PC-3 (cell line): ENCODE measurements around the gene C11orf86.

ENCODE experiments used
- EZH2phosphoT487 ChIP-seq: fragments of 300-600 bp; sonication (generic); IDR thresholded peaks from 2 replicates; pipeline ENCODE4 v1.6.1; 2018; ENCODE audit warnings: mild to moderate bottlenecking, antibody characterized with exemption, low read length, borderline replicate concordance
- TF ChIP-seq, protein P1 (sequence below): fragments of 300-600 bp; sonication (generic); conservative IDR thresholded peaks from 2 replicates; pipeline ENCODE4 v1.5.1; 2017; ENCODE audit warnings: antibody characterized with exemption, low read depth, mild to moderate bottlenecking, low read length

DNA sequence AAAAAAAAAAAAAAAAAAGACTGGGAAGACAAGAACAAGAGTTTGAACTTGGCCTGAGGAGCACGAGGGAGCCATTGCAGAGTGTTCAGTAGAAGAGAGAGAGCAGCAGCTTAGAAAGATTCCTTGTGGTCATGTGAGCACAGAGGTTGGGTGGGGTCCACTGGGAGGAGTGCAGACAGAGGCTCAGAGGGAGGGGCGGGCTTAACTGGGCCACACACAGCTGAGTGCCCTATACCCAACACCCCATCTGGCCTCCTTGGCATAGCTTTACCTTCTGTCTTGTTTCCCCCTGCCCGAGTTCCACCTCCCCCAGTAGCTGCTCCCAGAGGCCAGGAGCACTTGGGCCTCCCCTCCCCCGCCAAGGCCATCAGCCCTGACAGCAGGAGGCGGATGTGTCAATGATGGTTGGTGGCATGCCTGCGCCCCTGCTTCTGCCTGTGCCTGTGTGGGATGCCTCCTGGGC is 12.1 kb downstream of the C11orf86 start:
- TF ChIP-seq, protein P1, sequence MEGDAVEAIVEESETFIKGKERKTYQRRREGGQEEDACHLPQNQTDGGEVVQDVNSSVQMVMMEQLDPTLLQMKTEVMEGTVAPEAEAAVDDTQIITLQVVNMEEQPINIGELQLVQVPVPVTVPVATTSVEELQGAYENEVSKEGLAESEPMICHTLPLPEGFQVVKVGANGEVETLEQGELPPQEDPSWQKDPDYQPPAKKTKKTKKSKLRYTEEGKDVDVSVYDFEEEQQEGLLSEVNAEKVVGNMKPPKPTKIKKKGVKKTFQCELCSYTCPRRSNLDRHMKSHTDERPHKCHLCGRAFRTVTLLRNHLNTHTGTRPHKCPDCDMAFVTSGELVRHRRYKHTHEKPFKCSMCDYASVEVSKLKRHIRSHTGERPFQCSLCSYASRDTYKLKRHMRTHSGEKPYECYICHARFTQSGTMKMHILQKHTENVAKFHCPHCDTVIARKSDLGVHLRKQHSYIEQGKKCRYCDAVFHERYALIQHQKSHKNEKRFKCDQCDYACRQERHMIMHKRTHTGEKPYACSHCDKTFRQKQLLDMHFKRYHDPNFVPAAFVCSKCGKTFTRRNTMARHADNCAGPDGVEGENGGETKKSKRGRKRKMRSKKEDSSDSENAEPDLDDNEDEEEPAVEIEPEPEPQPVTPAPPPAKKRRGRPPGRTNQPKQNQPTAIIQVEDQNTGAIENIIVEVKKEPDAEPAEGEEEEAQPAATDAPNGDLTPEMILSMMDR = no peak
- TF ChIP-seq EZH2phosphoT487 = no peak
